GM19324 (cell line): Measurements from ENCODE around the gene CFAP119.

ENCODE experiments used
- ATAC-seq: cut with Tn5 transposase; IDR thresholded peaks from one replicate; pipeline ENCODE4 v1.9.1; 2021; ENCODE audit warnings: mild to moderate bottlenecking, moderate library complexity; ENCODE audit not compliant: unreplicated experiment, low FRiP score

CFAP119 gene

GRCh38 chr16:30782486-30783279 is 20.8 kb upstream of the CFAP119 start:
- ATAC-seq, result no peak

- no peak for ATAC-seq
Observed at GRCh38 chr16:30780549-30780948, 18.7 kb upstream of the CFAP119 start.

GRCh38 chr16:30780021-30780420 is 18.2 kb upstream of the CFAP119 start:
- ATAC-seq, result no peak

GRCh38 chr16:30779596-30779995 is 17.7 kb upstream of the CFAP119 start:
- ATAC-seq, result no peak

- ATAC-seq, result no peak
Observed at GRCh38 chr16:30778549-30779244, 16.8 kb upstream of the CFAP119 start.

GRCh38 chr16:30777591-30778297 is 15.9 kb upstream of the CFAP119 start:
- no peak for ATAC-seq

- no peak for ATAC-seq
Observed at GRCh38 chr16:30775392-30776188, 13.7 kb upstream of the CFAP119 start.

- ATAC-seq, result no peak
Observed at GRCh38 chr16:30775131-30775391, 13.2 kb upstream of the CFAP119 start.

- no peak for ATAC-seq
Observed at GRCh38 chr16:30774367-30775130, 12.7 kb upstream of the CFAP119 start.

- no peak for ATAC-seq
Observed at GRCh38 chr16:30773826-30774225, 12.0 kb upstream of the CFAP119 start.

GRCh38 chr16:30771726-30772125 is 9.9 kb upstream of the CFAP119 start:
- ATAC-seq, result no peak

- no peak for ATAC-seq
Observed at GRCh38 chr16:30769379-30770089, 7.7 kb upstream of the CFAP119 start.

- ATAC-seq, result no peak
Observed at GRCh38 chr16:30768583-30769181, 6.8 kb upstream of the CFAP119 start.

- ATAC-seq, result no peak
Observed at GRCh38 chr16:30767767-30768465, 6.1 kb upstream of the CFAP119 start.

- no peak for ATAC-seq
Observed at GRCh38 chr16:30766933-30767284, 5.0 kb upstream of the CFAP119 start.

GRCh38 chr16:30766206-30766932 is 4.5 kb upstream of the CFAP119 start:
- ATAC-seq, result no peak

GRCh38 chr16:30764816-30765465 is 3.1 kb upstream of the CFAP119 start:
- no peak for ATAC-seq
